ENCODE measurements around the gene ZNF275.

- TF ChIP-seq CTCF (IDR thresholded peaks at IDR 0.05) (no peak), POLR2A (IDR thresholded peaks at IDR 0.05) (no peak)
Measured at GRCh38 chrX:153301746-153302145, 32.2 kb upstream of the ZNF275 start.
